Common myeloid progenitor, CD34-positive (primary cell): ENCODE measurements around the gene MRTFA.

Source experiments
- CTCF ChIA-PET: fragments of 350-600 bp; sonication (Branson Sonifier 250); formaldehyde crosslinking; loops from one replicate; lab custom pipeline; 2021; ENCODE audit warnings: antibody characterized with exemption; lab: Charles Lee
- POLR2A ChIA-PET: fragments of 350-600 bp; sonication (Branson Sonifier 250); formaldehyde crosslinking; loops from one replicate; lab custom pipeline; 2021; ENCODE audit warnings: antibody characterized with exemption; lab: Charles Lee
- DNase-seq, 3 donors: peaks; one replicate each; pipeline versions ENCODE4 v3.0.0 to v3.0.0-alpha.2; 2013
- H3K27ac ChIP-seq, 2 experiments: 1 replicate in 1 of 2; 2 replicates in 1 of 2; pipeline ENCODE4 v1.7.0; 2013; ENCODE audit warnings: inconsistent platforms in 2 of 2, low read length in 2 of 2, mild to moderate bottlenecking in 2 of 2, low read depth in 1 of 2, moderate library complexity in 1 of 2; ENCODE audit not compliant: severe bottlenecking in 2 of 2, insufficient read depth in 1 of 2, poor library complexity in 1 of 2
- H3K27me3 ChIP-seq, 5 experiments: replicated peaks in 2 of 5; 1 replicate in 3 of 5; 2 replicates in 2 of 5; pipeline versions ENCODE4 v1.6.1 to v1.7.0; 2013; ENCODE audit warnings: low read length in 4 of 5, mild to moderate bottlenecking in 2 of 5, moderate library complexity in 2 of 5, inconsistent platforms in 1 of 5; ENCODE audit not compliant: insufficient read depth in 5 of 5, control insufficient read depth in 4 of 5
- H3K36me3 ChIP-seq, 4 experiments: 1 replicate in 2 of 4; 2 replicates in 2 of 4; pipeline versions ENCODE4 v1.6.1 to v1.7.0; 2013; ENCODE audit warnings: low read length in 3 of 4, control low read depth in 1 of 4, mild to moderate bottlenecking in 1 of 4; ENCODE audit not compliant: control insufficient read depth in 4 of 4, insufficient read depth in 4 of 4
- H3K4me1 ChIP-seq, 4 experiments: 1 replicate in 3 of 4; 2 replicates in 1 of 4; pipeline versions ENCODE4 v1.6.1 to v1.7.1; 2013; ENCODE audit warnings: low read length in 3 of 4, mild to moderate bottlenecking in 3 of 4, control low read depth in 1 of 4, inconsistent platforms in 1 of 4, moderate library complexity in 1 of 4; ENCODE audit not compliant: control insufficient read depth in 4 of 4, insufficient read depth in 4 of 4; ENCODE audit errors: control extremely low read depth in 1 of 4
- H3K4me3 ChIP-seq, 7 experiments: 1 replicate in 4 of 7; 2 replicates in 3 of 7; pipeline versions ENCODE4 v1.5.1 to v1.7.0; 2013; ENCODE audit warnings: mild to moderate bottlenecking in 7 of 7, low read length in 6 of 7, moderate library complexity in 6 of 7, inconsistent platforms in 2 of 7, low read depth in 2 of 7, control low read depth in 1 of 7; ENCODE audit not compliant: insufficient read depth in 4 of 7, control insufficient read depth in 1 of 7; ENCODE audit errors: extremely low read depth in 1 of 7
- H3K9me3 ChIP-seq, 5 experiments: 1 replicate in 4 of 5; 2 replicates in 1 of 5; pipeline versions ENCODE4 v1.6.1 to v1.7.1; 2013; ENCODE audit warnings: low read length in 4 of 5, mild to moderate bottlenecking in 2 of 5, inconsistent platforms in 1 of 5, low read depth in 1 of 5, moderate library complexity in 1 of 5; ENCODE audit not compliant: control insufficient read depth in 4 of 5, insufficient read depth in 2 of 5; ENCODE audit errors: control extremely low read depth in 1 of 5
- WGBS: methylation state at CpG from one replicate; pipeline ENCODE4 v1.1.5; 2013; ENCODE audit not compliant: insufficient coverage; 5-methylcytosine and 5-hydroxymethylcytosine counted together

MRTFA gene

DNA sequence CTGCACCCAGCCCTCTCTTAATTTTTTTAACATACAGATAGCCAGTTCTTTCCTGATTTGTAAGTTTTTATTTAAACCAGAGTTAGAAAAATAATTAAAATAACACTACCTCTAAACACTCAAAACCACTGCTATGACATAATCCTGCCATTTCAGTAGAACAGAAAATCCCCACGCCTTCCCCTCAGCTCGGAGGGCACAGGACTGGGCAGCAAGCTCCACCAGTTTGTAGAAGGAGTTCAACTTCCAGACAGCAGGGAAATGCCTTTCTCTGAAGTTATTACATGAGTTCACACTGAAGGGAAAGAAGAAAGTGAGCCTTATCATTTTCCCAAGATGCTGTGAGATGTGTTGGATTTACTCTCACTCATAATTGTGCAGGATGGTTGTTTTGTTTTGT is 114.4 kb downstream of the MRTFA start:
- WGBS, result 100% methylated on average over 1 of the region's 2 CpGs
- DNase-seq, result no peak
- peaks cover 0 to 5% (median 1%) of the 10 kb centered on the region in 4 experiments for H3K36me3 ChIP-seq
- no peak overlapping the region for H3K27ac ChIP-seq
- no peak overlapping the region for H3K4me3 ChIP-seq
- no peaks in the 10 kb centered on the region for H3K27me3 ChIP-seq
- CTCF ChIA-PET, result interaction anchor here (7.8 kb wide), 1 partner anchor 122 kb away, joined by 106 read pairs; no protein-coding TSS in a partner anchor
- POLR2A ChIA-PET, result no interaction called here
- no peaks in the 10 kb centered on the region for H3K4me1 ChIP-seq
- no peaks in the 10 kb centered on the region for H3K9me3 ChIP-seq

DNA sequence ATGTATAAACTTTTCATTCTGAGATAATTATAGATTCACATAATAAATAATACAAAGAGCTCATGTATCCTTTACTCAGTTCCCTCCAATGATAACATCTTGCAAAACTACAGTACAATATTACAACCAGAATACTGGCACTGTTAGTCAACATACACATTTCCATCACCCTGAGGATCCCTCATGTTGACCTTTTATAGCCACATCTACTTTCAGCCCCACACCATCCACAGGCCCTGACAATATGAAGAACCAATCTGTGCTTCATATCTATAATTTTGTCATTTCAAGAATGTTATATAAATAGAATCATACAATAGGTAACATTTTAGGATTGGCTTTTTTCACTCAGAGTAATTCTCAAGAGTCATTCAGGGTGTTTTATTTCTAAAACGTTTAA is 115.5 kb downstream of the MRTFA start:
- WGBS, result no CpG with 5 or more reads among the region's 1 CpG
- no peak for DNase-seq
- no peak overlapping the region for H3K4me3 ChIP-seq
- no peaks in the 10 kb centered on the region for H3K4me1 ChIP-seq
- ChIA-PET POLR2A (no interaction called here), CTCF (interaction anchor here (0.8 to 7.8 kb wide), 3 partner anchors 11 to 123 kb away, joined by 3 to 106 read pairs (median 3); no protein-coding TSS in a partner anchor)
- no peaks in the 10 kb centered on the region for H3K9me3 ChIP-seq
- no peaks in the 10 kb centered on the region for H3K27me3 ChIP-seq
- H3K27ac ChIP-seq, result no peak overlapping the region
- peaks cover 0 to 5% (median 1%) of the 10 kb centered on the region in 4 experiments for H3K36me3 ChIP-seq

DNA sequence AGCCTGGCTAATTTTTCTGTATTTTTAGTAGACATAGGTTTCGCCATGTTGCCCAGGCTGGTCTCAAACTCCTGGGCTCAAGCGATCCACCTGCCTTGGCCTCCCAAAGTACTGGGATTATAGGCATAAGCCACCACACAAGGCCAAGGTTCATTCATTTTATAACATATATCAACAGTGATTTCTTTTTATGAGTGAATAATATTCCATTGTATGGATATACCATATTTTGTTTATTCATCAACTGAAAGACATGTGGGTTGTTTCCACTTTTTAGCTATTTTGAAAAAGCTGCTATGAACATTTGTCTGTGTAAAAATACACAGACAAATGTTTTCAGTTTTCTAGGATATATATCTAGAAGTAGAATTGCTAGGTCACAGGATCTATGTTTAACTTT is 116.0 kb downstream of the MRTFA start:
- no peaks in the 10 kb centered on the region for H3K4me1 ChIP-seq
- no peaks in the 10 kb centered on the region for H3K9me3 ChIP-seq
- H3K36me3 ChIP-seq, result peaks cover 0 to 5% (median 1%) of the 10 kb centered on the region in 4 experiments
- CTCF ChIA-PET, result interaction anchor here (0.8 to 7.8 kb wide), 3 partner anchors 11 to 123 kb away, joined by 3 to 106 read pairs (median 3); no protein-coding TSS in a partner anchor
- 100% methylated on average over 1 of the region's 2 CpGs for WGBS
- no peaks in the 10 kb centered on the region for H3K27me3 ChIP-seq
- POLR2A ChIA-PET, result no interaction called here
- no peak overlapping the region for H3K4me3 ChIP-seq
- no peak for DNase-seq
- no peak overlapping the region for H3K27ac ChIP-seq

DNA sequence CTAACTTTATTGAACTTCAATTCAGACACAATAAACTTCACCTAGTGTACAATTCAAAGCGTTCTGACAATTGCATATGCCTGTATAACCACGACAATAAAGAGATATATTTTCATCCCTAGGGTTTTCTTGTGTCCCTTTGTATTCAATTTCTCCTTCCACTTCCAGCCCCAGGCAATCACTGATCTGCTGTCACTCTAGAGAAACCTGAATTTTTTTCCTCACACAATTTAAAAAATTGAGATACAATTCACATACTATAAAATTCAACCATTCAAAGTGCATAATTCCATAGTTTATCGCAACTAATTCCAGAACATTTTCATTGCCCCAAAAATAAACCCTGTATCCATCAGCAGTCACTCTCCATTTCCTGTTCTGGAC is 116.6 kb downstream of the MRTFA start:
- 96% methylated on average over 3 of the region's 3 CpGs for WGBS

DNA sequence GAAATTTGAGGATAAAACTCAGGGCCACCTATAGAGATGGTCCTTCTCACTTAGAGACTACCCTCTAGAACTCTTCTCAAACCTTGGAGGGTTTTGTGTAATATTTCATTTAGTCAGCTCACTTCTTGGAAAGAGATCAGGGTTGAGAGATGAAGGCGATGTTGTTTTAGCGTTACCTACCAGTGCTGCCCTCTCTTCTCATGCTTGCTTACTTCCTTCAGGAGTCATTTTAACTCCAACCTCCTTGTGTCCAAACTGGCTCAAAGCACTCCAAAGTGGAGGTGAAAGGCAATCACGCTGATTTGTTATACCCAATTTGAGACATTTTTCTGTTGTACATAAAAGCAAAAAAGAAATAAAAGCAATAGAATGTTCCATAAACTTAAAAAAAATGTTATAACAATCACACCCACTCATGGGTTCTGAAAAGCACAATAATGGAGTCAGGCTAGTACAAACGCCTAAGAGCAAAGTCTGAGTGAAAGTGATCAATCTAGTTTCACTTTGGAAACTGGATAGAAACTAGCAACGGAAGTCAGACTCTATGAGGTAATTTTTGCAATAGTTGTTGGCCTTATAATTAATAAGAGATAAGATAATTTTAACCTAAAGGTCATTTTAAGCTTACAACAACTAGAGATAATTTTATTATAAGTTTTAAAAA is 117.1 kb downstream of the MRTFA start:
- no peak for DNase-seq
- Histone ChIP-seq H3K27me3 (no peaks in the 10 kb centered on the region), H3K27ac (no peak overlapping the region), H3K4me3 (no peak overlapping the region), H3K9me3 (no peaks in the 10 kb centered on the region), H3K4me1 (no peaks in the 10 kb centered on the region), H3K36me3 (peaks cover 0 to 5% (median 2%) of the 10 kb centered on the region in 4 experiments)
- CTCF ChIA-PET, result no interaction called here
- 94% methylated on average over 2 of the region's 5 CpGs for WGBS
- POLR2A ChIA-PET, result no interaction called here

More for the DNA sequence above, 116.6 kb downstream of the MRTFA start:
- no peak overlapping the region for H3K27ac ChIP-seq
- CTCF ChIA-PET, result no interaction called here
- no peaks in the 10 kb centered on the region for H3K27me3 ChIP-seq
- no peak for DNase-seq
- peaks cover 0 to 5% (median 2%) of the 10 kb centered on the region in 4 experiments for H3K36me3 ChIP-seq
- POLR2A ChIA-PET, result no interaction called here
- no peaks in the 10 kb centered on the region for H3K4me1 ChIP-seq
- no peak overlapping the region for H3K4me3 ChIP-seq
- no peaks in the 10 kb centered on the region for H3K9me3 ChIP-seq

DNA sequence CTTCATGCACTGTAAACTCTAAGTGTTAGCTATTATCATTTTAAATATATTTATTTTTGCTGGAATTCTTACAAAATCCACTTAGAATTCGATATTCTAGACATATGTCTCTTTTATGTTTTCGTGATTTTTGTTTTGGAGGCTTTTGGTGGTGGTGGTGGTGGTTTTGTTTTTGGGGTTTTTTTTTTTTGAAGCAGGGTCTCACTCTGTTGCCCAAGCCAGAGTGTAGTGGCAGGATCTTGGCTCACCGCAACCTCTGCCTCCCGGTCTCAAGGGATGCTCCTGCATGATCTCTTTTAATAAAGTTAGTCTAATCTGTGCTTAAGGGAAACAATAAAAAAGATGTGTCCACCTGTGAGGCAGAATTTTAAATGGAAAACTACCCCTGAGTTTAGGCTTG is 117.7 kb downstream of the MRTFA start:
- POLR2A ChIA-PET, result no interaction called here
- no CpG with 5 or more reads among the region's 4 CpGs for WGBS

DNA sequence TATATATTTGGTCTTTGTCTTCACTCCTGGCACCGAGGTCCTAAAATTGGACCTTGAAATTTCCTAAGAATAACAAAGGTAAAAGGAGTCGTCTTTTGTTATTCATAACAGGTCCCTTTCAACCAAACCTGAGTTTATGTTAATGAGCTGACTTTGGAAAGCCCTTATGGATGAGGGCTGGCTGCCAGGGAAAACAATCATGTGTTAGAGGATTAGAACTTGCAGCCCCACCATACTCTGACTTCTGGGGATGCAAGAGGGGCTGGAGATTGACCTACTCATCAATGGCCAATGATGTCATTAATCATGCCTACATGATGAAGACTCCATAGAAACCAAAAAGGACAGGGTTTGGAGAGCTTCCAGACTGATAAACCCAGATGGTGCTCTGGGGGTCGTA is 118.9 kb downstream of the MRTFA start:
- Histone ChIP-seq H3K27ac (no peak overlapping the region), H3K27me3 (no peaks in the 10 kb centered on the region), H3K4me1 (no peaks in the 10 kb centered on the region), H3K9me3 (no peaks in the 10 kb centered on the region), H3K4me3 (no peak overlapping the region), H3K36me3 (peaks cover 0 to 5% (median 2%) of the 10 kb centered on the region in 4 experiments)
- 100% methylated on average over 2 of the region's 3 CpGs for WGBS
- DNase-seq, result no peak
- ChIA-PET CTCF (interaction anchor here (0.6 to 1.5 kb wide), 4 partner anchors 13 to 133 kb away, joined by 3 to 9 read pairs (median 4); no protein-coding TSS in a partner anchor), POLR2A (interaction anchor here (0.6 kb wide), 1 partner anchor 36 kb away, joined by 5 read pairs; no protein-coding TSS in a partner anchor)

More for the DNA sequence above, 117.7 kb downstream of the MRTFA start:
- Histone ChIP-seq H3K36me3 (peaks cover 0 to 5% (median 2%) of the 10 kb centered on the region in 4 experiments), H3K4me3 (no peak overlapping the region), H3K4me1 (no peaks in the 10 kb centered on the region), H3K9me3 (no peaks in the 10 kb centered on the region), H3K27me3 (no peaks in the 10 kb centered on the region), H3K27ac (no peak overlapping the region)
- CTCF ChIA-PET, result no interaction called here
- no peak for DNase-seq
